Hypothalamus (tissue), 51 donors: ENCODE results near the gene SORD.

Source experiments
- DNase-seq, 51 donors: peaks; one replicate each; lab custom pipeline; 2025; lab: John Stamatoyannopoulos, UW

Gene SORD

DNA sequence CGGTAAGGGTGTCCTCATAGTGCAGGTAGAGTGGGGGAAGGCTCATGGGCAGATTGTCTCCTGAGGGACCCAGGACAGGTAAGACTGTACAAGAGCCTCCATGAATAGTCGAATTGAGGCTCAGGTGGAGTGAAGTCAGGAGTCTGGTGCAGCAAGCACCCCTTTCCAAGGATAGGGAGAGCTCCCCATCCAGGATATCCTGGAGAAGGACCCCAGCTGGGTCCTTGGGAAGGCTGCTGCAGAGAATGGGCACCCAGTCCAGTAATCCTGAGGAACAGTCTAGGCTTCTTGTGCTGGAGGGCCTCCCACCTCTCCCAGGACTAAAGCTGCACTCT, 91.7 kb downstream of the SORD start:
- no peak for DNase-seq

DNA sequence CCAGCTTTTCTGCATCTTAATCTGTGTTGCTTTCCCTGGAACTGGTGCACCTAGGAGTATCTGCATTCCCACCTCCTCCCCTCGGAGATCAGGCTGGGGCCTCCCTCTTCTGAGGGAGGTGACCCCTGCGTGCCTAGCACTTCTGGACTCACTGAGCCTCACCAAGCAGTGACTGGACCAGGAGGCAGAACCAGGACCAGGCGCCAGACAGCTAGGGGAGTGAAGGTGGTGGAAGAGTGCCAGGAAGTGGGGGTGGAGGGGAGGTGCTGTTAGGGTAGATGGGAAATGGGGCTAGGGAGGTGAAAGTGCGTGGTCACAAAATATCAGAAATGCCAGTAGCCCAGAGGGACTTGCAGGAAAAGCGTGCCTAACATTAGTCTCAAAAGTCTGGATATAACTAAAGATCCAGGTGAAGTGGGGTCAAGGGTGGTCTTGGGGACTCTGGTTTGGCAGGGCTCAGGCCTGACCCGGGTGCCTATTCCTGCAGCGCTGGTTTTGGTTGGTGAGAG, 92.4 kb downstream of the SORD start:
- no peak for DNase-seq

DNA sequence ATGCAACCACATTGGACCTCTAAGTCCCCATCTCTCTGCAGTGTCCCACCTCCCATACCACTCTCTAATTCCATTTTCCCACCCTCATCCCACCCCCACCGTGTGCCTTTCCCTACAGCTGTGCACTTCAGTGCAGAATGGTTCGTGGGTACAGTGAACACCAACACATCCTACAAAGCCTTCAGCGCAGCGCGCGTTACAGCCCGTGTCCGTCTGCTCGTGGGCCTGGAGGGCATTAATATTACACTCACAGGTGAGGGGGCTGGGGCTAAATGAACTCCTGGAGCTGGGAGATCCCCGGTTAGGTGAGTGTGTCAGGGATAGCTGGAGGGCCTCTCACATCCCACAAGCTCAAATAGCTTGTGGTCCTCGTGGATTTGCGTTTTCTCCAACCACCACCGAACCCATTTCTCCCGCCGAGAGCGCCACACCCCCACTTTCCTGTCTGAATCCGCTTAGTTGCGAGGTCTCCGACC, 93.0 kb downstream of the SORD start:
- DNase-seq: no peak

DNA sequence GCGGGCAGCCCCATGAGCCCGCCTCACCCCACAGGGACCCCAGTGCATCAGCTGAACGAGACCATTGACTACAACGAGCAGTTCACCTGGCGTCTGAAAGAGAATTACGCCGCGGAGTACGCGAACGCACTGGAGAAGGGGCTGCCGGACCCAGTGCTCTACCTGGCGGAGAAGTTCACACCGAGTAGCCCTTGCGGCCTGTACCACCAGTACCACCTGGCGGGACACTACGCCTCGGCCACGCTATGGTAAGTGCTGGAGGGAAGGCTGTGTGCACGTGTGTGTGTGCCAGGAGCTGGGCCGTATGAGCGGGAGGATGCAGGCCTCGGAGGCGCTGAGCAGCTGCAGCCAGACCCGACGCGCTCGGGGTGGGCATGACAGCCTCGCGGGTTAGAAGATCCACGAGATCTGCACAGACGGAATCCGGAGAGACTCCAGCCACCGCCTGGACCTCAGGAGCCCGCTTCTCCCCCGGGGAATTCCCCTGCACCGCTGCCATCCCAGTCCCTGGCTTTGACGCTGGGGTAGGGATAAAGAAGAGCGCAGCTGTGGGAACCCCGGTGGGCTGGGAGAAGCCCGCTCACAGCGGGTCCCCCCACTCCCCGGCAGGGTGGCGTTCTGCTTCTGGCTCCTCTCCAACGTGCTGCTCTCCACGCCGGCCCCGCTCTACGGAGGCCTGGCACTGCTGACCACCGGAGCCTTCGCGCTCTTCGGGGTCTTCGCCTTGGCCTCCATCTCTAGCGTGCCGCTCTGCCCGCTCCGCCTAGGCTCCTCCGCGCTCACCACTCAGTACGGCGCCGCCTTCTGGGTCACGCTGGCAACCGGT, 93.7 kb downstream of the SORD start:
- no peak for DNase-seq

DNA sequence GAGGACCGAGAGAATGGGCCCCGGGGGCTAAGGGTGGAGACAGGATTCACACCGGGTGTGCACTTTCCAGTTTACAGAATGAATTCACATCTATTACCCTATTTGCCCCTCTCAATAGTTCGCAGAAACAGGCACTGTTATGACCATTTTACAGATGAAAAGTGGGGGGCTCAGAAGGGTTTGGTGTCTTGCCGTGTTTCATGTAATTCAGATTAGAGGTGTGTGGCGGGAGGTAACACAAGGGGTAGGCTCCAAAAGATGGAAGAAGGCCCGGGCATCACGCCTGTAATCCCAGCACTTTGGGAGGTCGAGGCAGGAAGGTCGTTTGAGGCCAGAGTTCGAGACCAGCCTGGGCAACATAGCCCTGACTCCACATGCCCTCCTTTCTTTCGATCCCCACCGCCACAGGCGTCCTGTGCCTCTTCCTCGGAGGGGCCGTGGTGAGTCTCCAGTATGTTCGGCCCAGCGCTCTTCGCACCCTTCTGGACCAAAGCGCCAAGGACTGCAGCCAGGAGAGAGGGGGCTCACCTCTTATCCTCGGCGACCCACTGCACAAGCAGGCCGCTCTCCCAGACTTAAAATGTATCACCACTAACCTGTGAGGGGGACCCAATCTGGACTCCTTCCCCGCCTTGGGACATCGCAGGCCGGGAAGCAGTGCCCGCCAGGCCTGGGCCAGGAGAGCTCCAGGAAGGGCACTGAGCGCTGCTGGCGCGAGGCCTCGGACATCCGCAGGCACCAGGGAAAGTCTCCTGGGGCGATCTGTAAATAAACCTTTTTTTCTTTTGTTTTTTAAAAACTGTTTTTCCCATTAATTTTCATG, 94.5 kb downstream of the SORD start:
- no peak for DNase-seq

DNA sequence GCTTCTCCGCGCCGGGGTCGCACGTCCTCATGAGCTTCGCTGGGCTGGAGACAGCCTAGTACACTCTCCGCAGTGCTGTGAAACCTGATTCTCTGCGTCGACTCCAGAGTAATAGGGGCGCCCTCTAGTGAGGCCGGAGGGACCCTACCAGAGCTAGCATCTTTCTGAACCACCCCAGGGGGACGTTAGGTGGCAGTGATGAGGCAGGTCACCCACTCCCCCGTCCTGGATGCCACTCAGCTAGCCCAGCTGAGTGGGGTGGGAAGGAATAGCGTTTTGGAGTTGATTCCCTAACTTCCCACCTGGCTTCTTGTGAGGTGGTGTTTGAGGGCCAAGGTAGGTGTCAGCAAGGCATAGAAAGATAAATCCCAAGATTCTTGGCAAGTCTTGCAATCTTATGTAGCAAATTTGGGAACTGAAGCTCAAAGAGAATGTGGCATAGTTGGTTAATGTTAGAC, 95.2 kb downstream of the SORD start:
- peak in 50 of 51 donors; percentile 8 to 93 (median 72) for DNase-seq

DNA sequence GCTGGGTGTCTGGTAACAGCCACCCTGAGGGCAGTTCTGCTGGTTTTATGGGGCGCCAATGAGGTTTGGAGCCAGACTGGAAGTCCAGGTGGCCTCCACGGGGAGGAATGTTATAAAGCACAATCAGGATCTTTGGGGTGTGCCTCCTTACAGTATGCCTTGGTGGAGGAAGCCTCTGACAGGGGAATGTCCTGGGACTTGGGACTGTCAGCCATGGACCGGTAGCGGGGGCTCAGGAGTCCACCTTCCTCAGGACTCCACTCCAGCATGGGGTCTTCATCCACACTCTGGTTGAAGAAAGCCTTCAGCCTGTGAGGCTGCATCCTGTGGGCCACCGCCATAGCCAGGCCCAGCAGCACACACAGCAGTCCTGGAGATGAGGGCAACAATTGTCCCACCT, 96.0 kb downstream of the SORD start:
- DNase-seq: no peak

DNA sequence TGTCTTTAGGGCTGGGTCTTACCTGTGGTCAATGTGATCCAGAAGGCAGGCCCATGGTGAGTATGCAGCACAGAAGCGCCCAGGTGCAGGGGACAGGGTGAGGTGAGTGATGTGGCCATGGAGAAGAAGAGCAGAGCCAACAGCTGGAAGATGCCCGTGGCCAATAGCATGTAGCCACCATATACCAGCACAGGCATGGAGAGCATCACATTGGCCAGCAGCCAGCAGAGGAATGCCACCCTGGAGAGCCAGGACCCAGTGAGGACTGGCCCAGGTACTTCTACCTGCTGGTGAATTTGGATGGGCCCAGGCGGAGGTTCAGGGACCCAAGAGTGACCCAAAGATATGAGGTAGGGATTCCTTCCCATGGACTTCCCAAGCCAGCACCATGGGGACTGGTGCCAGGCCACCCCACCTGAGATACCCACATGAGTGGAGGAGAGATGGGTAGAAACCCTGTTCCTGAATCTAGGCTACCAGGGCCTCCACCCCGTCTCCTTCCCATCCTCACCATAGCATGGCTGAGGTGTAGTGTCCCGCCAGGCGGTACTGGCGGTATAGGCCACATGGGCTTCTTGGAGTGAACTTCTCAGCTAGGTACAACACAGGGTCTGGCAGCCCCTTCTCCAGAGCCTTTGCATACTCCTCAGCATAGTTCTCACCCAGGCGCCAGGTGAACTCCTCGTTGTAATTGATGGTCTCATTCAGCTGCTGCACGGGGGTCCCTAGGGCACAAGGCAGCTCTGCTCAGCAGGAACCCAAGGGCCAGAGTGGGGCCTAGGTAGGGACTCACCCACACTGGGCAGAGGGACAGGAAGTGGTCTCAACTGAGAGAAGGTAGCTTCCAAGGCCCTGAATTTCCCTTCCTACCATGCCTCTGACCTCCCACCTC, 97.3 kb downstream of the SORD start:
- DNase-seq: no peak

DNA sequence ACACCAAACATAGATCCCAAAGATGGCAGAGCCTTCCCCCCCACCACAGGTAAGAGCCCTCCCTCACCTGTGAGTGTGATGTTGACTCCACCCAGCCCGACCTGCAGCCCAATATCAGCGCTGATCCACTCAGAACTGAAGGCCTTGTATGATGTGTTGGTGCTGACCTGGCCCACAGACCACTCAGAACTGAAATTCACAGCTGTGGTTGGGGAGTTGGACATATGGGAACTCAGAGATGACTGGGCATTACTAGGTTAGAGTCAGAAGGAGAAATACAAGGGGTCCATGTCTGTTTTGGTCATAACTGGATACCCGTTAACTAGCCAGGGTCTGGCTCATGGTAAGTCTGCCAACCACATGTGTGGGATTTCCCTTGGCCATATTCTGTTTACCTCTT, 98.0 kb downstream of the SORD start:
- DNase-seq: no peak

DNA sequence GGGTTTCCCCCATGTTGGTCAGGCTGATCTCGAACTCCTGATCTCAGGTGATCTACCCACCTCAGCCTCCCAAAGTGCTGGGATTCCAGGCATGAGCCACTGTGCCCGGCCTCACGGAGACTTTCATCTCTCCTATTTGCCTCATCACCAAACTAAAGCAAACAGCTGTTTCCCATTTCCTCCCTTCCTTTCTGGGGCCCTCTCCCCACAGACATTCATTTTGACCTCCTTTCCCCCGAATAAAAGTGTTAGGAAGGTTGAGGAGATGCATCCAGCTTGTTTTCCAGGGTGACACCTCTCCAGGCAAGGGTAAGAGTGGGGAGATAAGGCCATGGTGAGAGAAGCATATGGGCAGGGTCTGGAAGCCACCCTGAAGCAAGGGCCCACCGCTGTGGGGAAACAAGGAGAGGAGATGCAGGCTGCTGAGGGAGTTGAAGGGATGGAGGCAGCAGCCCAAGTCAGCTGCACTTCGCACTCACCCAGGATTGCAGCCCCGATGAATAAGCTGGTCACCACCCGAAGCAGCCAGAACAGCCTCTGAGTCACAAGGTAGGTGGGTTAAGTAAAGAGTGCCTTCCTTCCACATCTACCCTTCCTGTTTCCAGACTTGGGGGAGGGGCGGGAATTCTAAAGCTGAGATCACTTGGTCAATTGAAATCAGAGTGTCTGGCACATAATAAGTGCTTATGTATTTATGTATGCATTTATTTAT, 98.9 kb downstream of the SORD start:
- DNase-seq: no peak

DNA sequence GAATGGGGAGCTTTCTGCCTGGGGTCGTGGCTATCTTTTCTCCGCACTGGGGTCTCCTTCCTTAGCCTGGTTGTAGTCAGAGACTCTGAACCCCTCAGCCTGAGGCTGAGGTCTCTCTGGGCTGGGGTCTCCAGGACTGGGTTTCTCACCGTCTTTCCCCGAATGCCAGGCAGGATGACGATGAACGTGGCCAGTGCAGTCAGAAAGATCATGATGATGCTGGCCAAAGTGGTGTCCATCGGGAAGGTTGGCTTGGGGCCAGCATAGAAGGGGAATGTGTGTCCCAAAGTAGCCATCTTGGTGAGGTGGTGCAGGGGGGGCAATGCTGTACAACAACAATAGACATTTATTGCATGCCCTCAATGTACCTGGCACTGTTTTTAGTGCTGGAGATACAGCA, 99.7 kb downstream of the SORD start:
- no peak for DNase-seq

DNA sequence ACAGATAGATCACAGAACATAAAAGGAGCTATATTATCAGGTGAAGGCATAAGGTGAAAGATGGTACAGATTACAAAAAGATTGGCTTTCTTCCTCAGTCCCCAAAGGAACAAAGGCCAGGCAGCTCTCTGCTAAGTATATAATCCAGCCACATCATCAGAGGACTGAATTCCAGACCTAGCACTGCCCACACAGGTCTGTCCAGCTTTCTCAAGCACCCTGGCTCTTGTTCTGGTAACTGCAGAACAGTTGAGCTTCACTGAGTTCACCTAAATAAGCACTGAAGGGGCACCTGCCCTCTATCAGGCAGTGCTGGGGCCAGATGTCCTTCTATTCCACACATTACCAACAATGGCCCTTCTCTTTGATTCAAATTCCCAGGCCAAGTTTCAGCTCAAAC, 100.4 kb downstream of the SORD start:
- DNase-seq: no peak

DNA sequence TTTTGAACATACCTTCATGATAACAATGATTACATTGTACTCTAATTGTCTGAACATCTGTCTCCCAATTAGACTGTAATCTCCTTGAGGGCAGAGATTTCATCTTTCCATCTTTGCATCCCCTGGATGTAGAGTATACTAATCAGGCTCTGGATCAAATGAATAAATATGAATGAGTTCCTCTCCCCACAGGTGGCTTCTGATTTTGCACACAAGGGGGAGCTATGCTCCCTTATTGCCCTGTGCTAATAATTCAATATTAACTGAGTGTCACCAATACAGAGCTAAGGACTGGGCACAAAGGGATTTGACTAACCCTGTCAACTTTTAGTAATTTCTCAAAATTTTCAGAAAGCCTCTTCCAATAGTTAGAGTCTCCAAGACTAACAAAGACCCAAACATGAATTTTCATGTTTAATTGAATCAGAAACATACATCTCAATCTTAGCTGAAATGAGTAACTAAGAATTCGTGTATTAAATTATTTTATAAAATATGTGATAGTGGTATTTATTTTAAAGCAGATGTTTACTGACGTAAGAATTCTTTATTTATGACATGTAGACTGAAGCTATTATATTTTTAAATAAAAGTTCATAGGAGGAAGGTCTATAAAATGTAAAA, 103.7 kb downstream of the SORD start:
- no peak for DNase-seq
